HG03135 (cell line): ENCODE data around the gene PLCL2.

Experiments
- ATAC-seq: cut with Tn5 transposase; IDR thresholded peaks from one replicate; pipeline ENCODE4 v1.9.1; 2021; ENCODE audit warnings: mild to moderate bottlenecking, moderate library complexity; ENCODE audit not compliant: unreplicated experiment

The PLCL2 gene

GRCh38 chr3:16864610-16865313 is 20.0 kb upstream of the PLCL2 start:
- no peak for ATAC-seq

- no peak for ATAC-seq
These were observed 19.4 kb upstream of the PLCL2 start for GRCh38 chr3:16865335-16865734.

GRCh38 chr3:16866571-16866970 is 18.2 kb upstream of the PLCL2 start:
- ATAC-seq, result no peak

GRCh38 chr3:16868513-16868912 is 16.2 kb upstream of the PLCL2 start:
- ATAC-seq, result no peak

GRCh38 chr3:16869261-16870005 is 15.3 kb upstream of the PLCL2 start:
- ATAC-seq, result no peak

- no peak for ATAC-seq
These were observed 12.6 kb upstream of the PLCL2 start for GRCh38 chr3:16871915-16872842.

GRCh38 chr3:16873872-16874271 is 10.9 kb upstream of the PLCL2 start:
- no peak for ATAC-seq

- no peak for ATAC-seq
These were observed 8.7 kb upstream of the PLCL2 start for GRCh38 chr3:16875876-16876550.

- no peak for ATAC-seq
These were observed 7.2 kb upstream of the PLCL2 start for GRCh38 chr3:16877505-16877904.

GRCh38 chr3:16877911-16878310 is 6.8 kb upstream of the PLCL2 start:
- no peak for ATAC-seq

GRCh38 chr3:16881896-16882630 is 2.7 kb upstream of the PLCL2 start:
- ATAC-seq, result no peak

- no peak for ATAC-seq
These were observed 1.6 kb upstream of the PLCL2 start for GRCh38 chr3:16883057-16883722.

- no peak for ATAC-seq
These were observed 1.1 kb upstream of the PLCL2 start for GRCh38 chr3:16883723-16884083.

- peak; percentile 36 for ATAC-seq
These were observed 539 bp upstream of the PLCL2 start for GRCh38 chr3:16884084-16884747.

- ATAC-seq, result peak; percentile 28
These were observed 993 bp downstream of the PLCL2 start for GRCh38 chr3:16885593-16886302.

- ATAC-seq, result no peak
These were observed 1.5 kb downstream of the PLCL2 start for GRCh38 chr3:16886303-16886683.

- no peak for ATAC-seq
These were observed 2.4 kb downstream of the PLCL2 start for GRCh38 chr3:16887130-16887529.

GRCh38 chr3:16888356-16888755 is 3.6 kb downstream of the PLCL2 start:
- no peak for ATAC-seq
